ENCODE data around the gene ATP11C. TPM values are rescaled to one million over a fixed set of nuclear protein-coding genes. Genes with fewer than 3 reads are reported as not detected.

ATP11C gene
- total and polyA plus RNA-seq, 9 of the 15 experiments (the other 6 are each of a cell fraction or from before 2014, with no cell fraction given), result 18.2 to 42.2 (median 29.4) TPM

DNA sequence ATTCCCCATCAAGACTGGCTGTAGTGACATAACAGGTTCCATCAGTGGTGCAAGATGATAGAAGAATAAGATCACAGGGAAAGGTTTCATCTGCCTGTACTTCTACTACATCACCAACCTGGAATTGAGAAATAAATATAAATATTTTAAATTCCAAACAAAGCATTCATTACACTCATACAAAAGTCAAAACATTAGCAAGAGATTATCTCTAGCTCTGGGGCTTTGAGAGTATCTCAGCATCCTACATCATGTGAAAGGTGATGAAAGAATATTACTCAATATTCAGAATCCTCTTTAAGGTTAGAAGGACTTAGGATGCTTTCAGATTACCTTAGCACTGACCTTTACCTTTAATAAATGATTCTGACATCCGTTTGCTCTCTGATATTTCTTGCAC lies 128.4 kb downstream of the ATP11C start:
- Histone ChIP-seq H2AFZ (ENCODE audit: low read depth, low read length) (no peak overlapping the region), H3K4me1 (replicated peaks in 1 of 2; ENCODE audit: control insufficient read depth in 2 of 2, insufficient read depth in 2 of 2, low read length in 2 of 2) (no peaks in the 10 kb centered on the region), H3K9me1 (ENCODE audit: control insufficient read depth, insufficient read depth, low read length) (no peaks in the 10 kb centered on the region), H3K4me2 (ENCODE audit: insufficient read depth, low read length) (no peak overlapping the region), H3K79me2 (ENCODE audit: control insufficient read depth, insufficient read depth, low read length) (no peaks in the 10 kb centered on the region), H4K20me1 (replicated peaks; ENCODE audit: control insufficient read depth, insufficient read depth, low read length) (no peaks in the 10 kb centered on the region), H3K27ac (ENCODE audit: extremely low read depth, low read depth, low read length) (no peak overlapping the region), H3K36me3 (ENCODE audit: control insufficient read depth, insufficient read depth, low read length) (peaks cover 36% of the 10 kb centered on the region), H3K27me3 (ENCODE audit: control insufficient read depth in 2 of 2, insufficient read depth in 2 of 2, low read length in 2 of 2) (no peaks in the 10 kb centered on the region), H3K4me3 (no peak overlapping the region), H3K9me3 (replicated peaks; ENCODE audit: control insufficient read depth, insufficient read depth, low read depth, low read length) (no peaks in the 10 kb centered on the region), H3K9ac (ENCODE audit: insufficient read depth in 1 of 2, low read depth in 2 of 2, low read length in 2 of 2) (no peak overlapping the region)
- intact Hi-C loops (cut with micrococcal nuclease), result no loop called here
- DNase-seq (ENCODE audit: extremely low read depth in 1 of 4, low spot score in 3 of 4) (no peak), ATAC-seq (no peak), FAIRE-seq (no peak)
- in situ Hi-C loops (cut with MboI), result no loop called here
- TF ChIP-seq THRAP3 (IDR thresholded peaks at IDR 0.05; ENCODE audit: borderline replicate concordance) (no peak), ZNF583 (CRISPR knock-in tag; IDR thresholded peaks at IDR 0.05) (no peak), ZC3H4 (CRISPR knock-in tag; IDR thresholded peaks at IDR 0.05; ENCODE audit: borderline replicate concordance) (no peak), ATF1 (CRISPR knock-in tag; IDR thresholded peaks at IDR 0.05) (no peak), ATF1 (tag; IDR thresholded peaks at IDR 0.05) (no peak), ZBED1 (IDR thresholded peaks at IDR 0.05) (no peak), PTRF (tag; IDR thresholded peaks at IDR 0.05) (no peak), NBN (IDR thresholded peaks at IDR 0.05; ENCODE audit: low read depth) (no peak), SRF (CRISPR knock-in tag; IDR thresholded peaks at IDR 0.05) (no peak), CSDE1 (IDR thresholded peaks at IDR 0.05) (no peak), RB1 (IDR thresholded peaks at IDR 0.05; ENCODE audit: low read depth) (no peak), ZNF77 (CRISPR knock-in tag; IDR thresholded peaks at IDR 0.05) (no peak)
- TF ChIP-seq, protein P1, sequence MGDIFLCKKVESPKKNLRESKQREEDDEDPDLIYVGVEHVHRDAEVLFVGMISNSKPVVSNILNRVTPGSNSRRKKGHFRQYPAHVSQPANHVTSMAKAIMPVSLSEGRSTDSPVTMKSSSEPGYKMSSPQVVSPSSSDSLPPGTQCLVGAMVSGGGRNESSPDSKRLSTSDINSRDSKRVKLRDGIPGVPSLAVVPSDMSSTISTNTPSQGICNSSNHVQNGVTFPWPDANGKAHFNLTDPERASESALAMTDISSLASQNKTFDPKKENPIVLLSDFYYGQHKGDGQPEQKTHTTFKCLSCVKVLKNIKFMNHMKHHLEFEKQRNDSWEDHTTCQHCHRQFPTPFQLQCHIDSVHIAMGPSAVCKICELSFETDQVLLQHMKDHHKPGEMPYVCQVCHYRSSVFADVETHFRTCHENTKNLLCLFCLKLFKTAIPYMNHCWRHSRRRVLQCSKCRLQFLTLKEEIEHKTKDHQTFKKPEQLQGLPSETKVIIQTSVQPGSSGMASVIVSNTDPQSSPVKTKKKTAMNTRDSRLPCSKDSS (IDR thresholded peaks at IDR 0.05; ENCODE audit: low read depth, partially characterized antibody), result no peak
- TF ChIP-seq, protein P2, sequence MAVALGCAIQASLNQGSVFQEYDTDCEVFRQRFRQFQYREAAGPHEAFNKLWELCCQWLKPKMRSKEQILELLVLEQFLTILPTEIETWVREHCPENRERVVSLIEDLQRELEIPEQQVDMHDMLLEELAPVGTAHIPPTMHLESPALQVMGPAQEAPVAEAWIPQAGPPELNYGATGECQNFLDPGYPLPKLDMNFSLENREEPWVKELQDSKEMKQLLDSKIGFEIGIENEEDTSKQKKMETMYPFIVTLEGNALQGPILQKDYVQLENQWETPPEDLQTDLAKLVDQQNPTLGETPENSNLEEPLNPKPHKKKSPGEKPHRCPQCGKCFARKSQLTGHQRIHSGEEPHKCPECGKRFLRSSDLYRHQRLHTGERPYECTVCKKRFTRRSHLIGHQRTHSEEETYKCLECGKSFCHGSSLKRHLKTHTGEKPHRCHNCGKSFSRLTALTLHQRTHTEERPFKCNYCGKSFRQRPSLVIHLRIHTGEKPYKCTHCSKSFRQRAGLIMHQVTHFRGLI (CRISPR knock-in tag; IDR thresholded peaks at IDR 0.05), result no peak
- POLR2A ChIA-PET, result interaction anchor here (0.9 kb wide), 1 partner anchor 29 kb away, joined by 3 read pairs; no protein-coding TSS in a partner anchor
- no TSS peak for BruUV-seq (replicated peaks)
- 75% methylated on average over 1 of the region's 1 CpG for WGBS (ENCODE audit: insufficient coverage, low coverage, missing lambda C conversion rate)
- CTCF ChIA-PET (ENCODE audit: low intra/inter-chr PET ratio), result no interaction called here

All from K562 (cell line).